Keratinocyte (primary cell): ENCODE measurements around the gene SLC51A. TPM values are rescaled to one million over a fixed set of nuclear protein-coding genes. Genes with fewer than 3 reads are reported as not detected.

Experiments
- DNase-seq: peaks from one replicate; pipeline ENCODE4 v3.0.0-alpha.2; 2011; ENCODE audit warnings: low read depth, missing footprints, low spot score
- FAIRE-seq: peaks from 2 replicates; lab custom pipeline; 2011; peaks lifted over from hg19 to GRCh38; lab: Jason Lieb, UNC
- H2AFZ ChIP-seq: 2 replicates; pipeline ENCODE4 v1.6.0; 2012; ENCODE audit warnings: low read length, control low read depth, inconsistent platforms; ENCODE audit not compliant: control insufficient read depth
- H3K27ac ChIP-seq: 2 replicates; pipeline ENCODE4 v1.5.1; 2011; ENCODE audit warnings: low read length; ENCODE audit not compliant: control insufficient read depth, insufficient read depth
- H3K27me3 ChIP-seq: 3 replicates; pipeline ENCODE4 v1.6.0; 2011; ENCODE audit warnings: low read length; ENCODE audit not compliant: control insufficient read depth, insufficient read depth; ENCODE audit errors: extremely low read depth
- H3K36me3 ChIP-seq, 2 experiments: 2 replicates in 1 of 2; 3 replicates in 1 of 2; pipeline ENCODE4 v1.5.1; 2011; ENCODE audit warnings: low read length in 2 of 2, mild to moderate bottlenecking in 1 of 2; ENCODE audit not compliant: control insufficient read depth in 2 of 2, insufficient read depth in 2 of 2; ENCODE audit errors: extremely low read depth in 1 of 2
- H3K4me1 ChIP-seq: 3 replicates; pipeline ENCODE4 v1.5.1; 2011; ENCODE audit warnings: low read length; ENCODE audit not compliant: control insufficient read depth, insufficient read depth; ENCODE audit errors: extremely low read depth
- H3K4me2 ChIP-seq: 3 replicates; pipeline ENCODE4 v1.6.0; 2011; ENCODE audit warnings: low read depth, low read length; ENCODE audit not compliant: control insufficient read depth, insufficient read depth; ENCODE audit errors: extremely low read depth
- H3K4me3 ChIP-seq, 3 experiments: fragments of 200-600 bp in 1 of 3; sonication (generic) in 1 of 3; 2 replicates in 2 of 3; 3 replicates in 1 of 3; pipeline ENCODE4 v1.5.1; 2011 to 2016; ENCODE audit warnings: low read length in 3 of 3, mild to moderate bottlenecking in 3 of 3, control low read depth in 2 of 3, inconsistent platforms in 1 of 3, low read depth in 1 of 3, mixed read lengths in 1 of 3, mixed run types in 1 of 3, moderate library complexity in 1 of 3; ENCODE audit not compliant: control insufficient read depth in 2 of 3, insufficient read depth in 2 of 3; ENCODE audit errors: extremely low read depth in 1 of 3
- H3K79me2 ChIP-seq: 2 replicates; pipeline ENCODE4 v1.6.0; 2012; ENCODE audit warnings: low read length; ENCODE audit not compliant: control insufficient read depth, insufficient read depth
- H3K9ac ChIP-seq: 3 replicates; pipeline ENCODE4 v1.6.0; 2011; ENCODE audit warnings: low read length; ENCODE audit not compliant: control insufficient read depth, insufficient read depth; ENCODE audit errors: extremely low read depth
- H3K9me1 ChIP-seq: 3 replicates; pipeline ENCODE4 v1.6.0; 2011; ENCODE audit warnings: low read length; ENCODE audit not compliant: control insufficient read depth, insufficient read depth; ENCODE audit errors: extremely low read depth
- H3K9me3 ChIP-seq: 2 replicates; pipeline ENCODE4 v1.5.1; 2012; ENCODE audit warnings: low read depth, low read length; ENCODE audit not compliant: control insufficient read depth
- H4K20me1 ChIP-seq: 3 replicates; pipeline ENCODE4 v1.6.0; 2011; ENCODE audit warnings: low read length; ENCODE audit not compliant: control insufficient read depth, insufficient read depth; ENCODE audit errors: extremely low read depth
- CTCF ChIP-seq, 3 experiments: IDR thresholded peaks in 1 of 3; conservative IDR thresholded peaks in 1 of 3; optimal IDR thresholded peaks in 1 of 3; 2 replicates in 2 of 3; 3 replicates in 1 of 3; pipeline versions ENCODE3 to v1.5.1; 2011; ENCODE audit warnings: low read length in 3 of 3, mild to moderate bottlenecking in 3 of 3, moderate library complexity in 2 of 3, control low read depth in 1 of 3, inconsistent platforms in 1 of 3; ENCODE audit not compliant: insufficient read depth in 2 of 3; ENCODE audit errors: extremely low read depth in 1 of 3
- EZH2 ChIP-seq: IDR thresholded peaks from one replicate; pipeline ENCODE4 v1.6.1; 2012; ENCODE audit warnings: inconsistent platforms, mild to moderate bottlenecking, low read length, moderate library complexity
- dilution Hi-C: fragments of 300-500 bp; cut with MboI; formaldehyde crosslinking; loops from one replicate; pipeline ENCODE4 v1.7.0; 2020; ENCODE audit warnings: low sequenced_read_pairs; ENCODE audit not compliant: extremely low pct_ligation_motif_present
- polyA plus RNA-seq, 5 experiments: library from polyadenylated mRNA; depleted of rRNA in 3 of 5; stranded (reverse) in 3 of 5; stranded (forward) in 1 of 5; unstranded in 1 of 5; fragments of >200 nt; gene quantifications; 1 replicate in 1 of 5; 2 replicates in 3 of 5; 3 replicates in 1 of 5; pipeline versions ENCODE4 v1.2.1 to v1.2.3, GENCODE V29; 2011 to 2012; ENCODE audit warnings: missing spikeins in 2 of 5, low read depth in 1 of 5, low replicate concordance in 1 of 5

Gene SLC51A
- polyA plus RNA-seq, 1 donor (not counting 4 experiments of a cell fraction or from before 2014, with no cell fraction given): not detected

GRCh38 chr3:196215493-196216020 is 777 bp upstream of the SLC51A start:
- Histone ChIP-seq H3K27me3 (peaks cover 22% of the 10 kb centered on the region), H2AFZ (no peak overlapping the region)
- FAIRE-seq: no peak

GRCh38 chr3:196216681-196217211 is 412 bp downstream of the SLC51A start:
- dilution Hi-C loops: no loop called here
- H3K4me3 ChIP-seq: no peak overlapping the region
- TF ChIP-seq EZH2 (no peak), CTCF (optimal IDR thresholded peaks at IDR 0.05 in 1 of 3, IDR thresholded peaks at IDR 0.05 in 1 of 3, conservative IDR thresholded peaks at IDR 0.05 in 1 of 3; ENCODE audit: extremely low read depth in 1 of 3, insufficient read depth in 2 of 3, low read length in 3 of 3) (no peak)

More at GRCh38 chr3:196215493-196216020, 777 bp upstream of the SLC51A start:
- H3K9me3 ChIP-seq: no peaks in the 10 kb centered on the region
- TF ChIP-seq CTCF (optimal IDR thresholded peaks at IDR 0.05 in 1 of 3, IDR thresholded peaks at IDR 0.05 in 1 of 3, conservative IDR thresholded peaks at IDR 0.05 in 1 of 3; ENCODE audit: extremely low read depth in 1 of 3, insufficient read depth in 2 of 3, low read length in 3 of 3): no peak
- no peak for TF ChIP-seq EZH2
- H3K36me3 ChIP-seq: no peaks in the 10 kb centered on the region
- peaks cover 6% of the 10 kb centered on the region for H3K4me1 ChIP-seq
- no peak overlapping the region for H3K27ac ChIP-seq
- H3K4me2 ChIP-seq: peak overlapping the region; percentile 5
- H4K20me1 ChIP-seq: no peaks in the 10 kb centered on the region
- DNase-seq: no peak
- no peaks in the 10 kb centered on the region for H3K79me2 ChIP-seq
- H3K9ac ChIP-seq: no peak overlapping the region
- H3K9me1 ChIP-seq: no peaks in the 10 kb centered on the region
- H3K4me3 ChIP-seq: no peak overlapping the region
- dilution Hi-C loops: no loop called here

More at GRCh38 chr3:196216681-196217211, 412 bp downstream of the SLC51A start:
- no peak overlapping the region for H2AFZ ChIP-seq
- H3K9ac ChIP-seq: no peak overlapping the region
- no peaks in the 10 kb centered on the region for H4K20me1 ChIP-seq
- no peaks in the 10 kb centered on the region for H3K79me2 ChIP-seq
- H3K4me2 ChIP-seq: no peak overlapping the region
- H3K9me3 ChIP-seq: no peaks in the 10 kb centered on the region
- peaks cover 22% of the 10 kb centered on the region for H3K27me3 ChIP-seq
- no peaks in the 10 kb centered on the region for H3K36me3 ChIP-seq
- DNase-seq: no peak
- no peak overlapping the region for H3K27ac ChIP-seq
- FAIRE-seq: no peak
- H3K4me1 ChIP-seq: peaks cover 6% of the 10 kb centered on the region
- no peaks in the 10 kb centered on the region for H3K9me1 ChIP-seq
